ENCODE measurements around the gene MITF. TPM values are rescaled to one million over a fixed set of nuclear protein-coding genes. Genes with fewer than 3 reads are reported as not detected.

MITF gene
- polyA plus RNA-seq, 1 of the 3 experiments (the other 2 are of a cell fraction) = 1.7 TPM

DNA sequence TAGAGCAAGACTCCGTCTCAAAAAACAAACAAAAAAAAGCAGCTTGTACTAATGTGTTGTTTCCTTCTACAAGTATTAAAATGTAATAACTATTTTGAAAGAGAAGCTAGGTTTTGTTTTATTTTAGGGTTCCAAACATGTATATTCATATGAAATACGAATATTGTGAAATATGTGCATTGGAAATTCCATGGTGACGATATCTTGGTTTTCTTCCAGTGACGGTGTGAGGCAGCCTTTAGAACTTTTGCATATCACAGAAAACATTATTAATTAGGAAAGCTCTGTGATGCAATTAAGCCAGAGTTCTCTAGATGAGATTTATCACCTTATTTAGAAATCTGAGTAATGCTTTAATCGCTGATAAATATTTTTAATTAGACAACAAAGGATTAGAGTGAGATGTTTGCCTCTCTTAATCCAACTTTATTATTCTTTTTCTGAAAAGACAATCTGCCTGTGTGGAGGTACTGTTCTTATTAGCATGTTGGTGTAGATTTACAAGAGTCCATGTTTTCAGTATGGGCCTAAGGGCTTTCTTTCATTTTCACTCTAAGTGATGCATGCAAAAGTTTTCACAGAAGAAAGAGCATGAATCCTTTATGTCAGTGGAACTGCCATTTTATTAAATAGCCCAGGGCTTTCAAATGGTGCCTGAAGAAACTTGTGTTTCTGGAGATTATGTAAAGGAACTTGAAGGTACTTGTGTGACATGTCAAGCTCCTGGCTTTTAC, 222.6 kb downstream of the MITF start:
- TF ChIP-seq RXRA (IDR thresholded peaks at IDR 0.05; ENCODE audit: borderline replicate concordance, low read depth) (no peak), NRF1 (IDR thresholded peaks at IDR 0.05; ENCODE audit: low read depth, low read length) (no peak), RCOR1 (IDR thresholded peaks at IDR 0.05; ENCODE audit: low read length) (no peak), FOSL2 (IDR thresholded peaks at IDR 0.05; ENCODE audit: borderline replicate concordance, low read depth) (no peak), TEAD4 (IDR thresholded peaks at IDR 0.05; ENCODE audit: borderline replicate concordance, insufficient read depth) (no peak), SIN3A (IDR thresholded peaks at IDR 0.05; ENCODE audit: borderline replicate concordance, low read depth, low read length) (no peak)
- TF ChIP-seq, protein P1, sequence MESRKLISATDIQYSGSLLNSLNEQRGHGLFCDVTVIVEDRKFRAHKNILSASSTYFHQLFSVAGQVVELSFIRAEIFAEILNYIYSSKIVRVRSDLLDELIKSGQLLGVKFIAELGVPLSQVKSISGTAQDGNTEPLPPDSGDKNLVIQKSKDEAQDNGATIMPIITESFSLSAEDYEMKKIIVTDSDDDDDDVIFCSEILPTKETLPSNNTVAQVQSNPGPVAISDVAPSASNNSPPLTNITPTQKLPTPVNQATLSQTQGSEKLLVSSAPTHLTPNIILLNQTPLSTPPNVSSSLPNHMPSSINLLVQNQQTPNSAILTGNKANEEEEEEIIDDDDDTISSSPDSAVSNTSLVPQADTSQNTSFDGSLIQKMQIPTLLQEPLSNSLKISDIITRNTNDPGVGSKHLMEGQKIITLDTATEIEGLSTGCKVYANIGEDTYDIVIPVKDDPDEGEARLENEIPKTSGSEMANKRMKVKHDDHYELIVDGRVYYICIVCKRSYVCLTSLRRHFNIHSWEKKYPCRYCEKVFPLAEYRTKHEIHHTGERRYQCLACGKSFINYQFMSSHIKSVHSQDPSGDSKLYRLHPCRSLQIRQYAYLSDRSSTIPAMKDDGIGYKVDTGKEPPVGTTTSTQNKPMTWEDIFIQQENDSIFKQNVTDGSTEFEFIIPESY (IDR thresholded peaks at IDR 0.05; ENCODE audit: borderline replicate concordance, low read depth) = no peak
- TF ChIP-seq, protein P2, sequence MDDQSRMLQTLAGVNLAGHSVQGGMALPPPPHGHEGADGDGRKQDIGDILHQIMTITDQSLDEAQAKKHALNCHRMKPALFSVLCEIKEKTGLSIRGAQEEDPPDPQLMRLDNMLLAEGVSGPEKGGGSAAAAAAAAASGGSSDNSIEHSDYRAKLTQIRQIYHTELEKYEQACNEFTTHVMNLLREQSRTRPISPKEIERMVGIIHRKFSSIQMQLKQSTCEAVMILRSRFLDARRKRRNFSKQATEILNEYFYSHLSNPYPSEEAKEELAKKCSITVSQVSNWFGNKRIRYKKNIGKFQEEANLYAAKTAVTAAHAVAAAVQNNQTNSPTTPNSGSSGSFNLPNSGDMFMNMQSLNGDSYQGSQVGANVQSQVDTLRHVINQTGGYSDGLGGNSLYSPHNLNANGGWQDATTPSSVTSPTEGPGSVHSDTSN (IDR thresholded peaks at IDR 0.05) = no peak
- Histone ChIP-seq H3F3A (replicated peaks; ENCODE audit: insufficient read depth) (no peaks in the 10 kb centered on the region), H2AFZ (ENCODE audit: low read depth) (no peak overlapping the region), H3K4me1 (ENCODE audit: control insufficient read depth in 1 of 2, insufficient read depth in 2 of 2, low read depth in 1 of 2, low read length in 1 of 2) (no peaks in the 10 kb centered on the region; a peak in 1 of 4 replicates), H3K9me2 (no peaks in the 10 kb centered on the region), H3K9me3 (no peaks in the 10 kb centered on the region), H3K27me3 (ENCODE audit: insufficient read depth) (no peaks in the 10 kb centered on the region), H3K4me2 (no peak overlapping the region), H3K79me2 (ENCODE audit: insufficient read depth) (no peaks in the 10 kb centered on the region), H3K27ac (ENCODE audit: low read depth in 2 of 2, low read length in 1 of 2) (no peak overlapping the region), H3K4me3 (ENCODE audit: low read depth in 2 of 2, low read length in 1 of 2) (no peak overlapping the region), H4K20me1 (ENCODE audit: insufficient read depth) (no peaks in the 10 kb centered on the region), H3K36me3 (replicated peaks in 1 of 2; ENCODE audit: control insufficient read depth in 1 of 2, insufficient read depth in 2 of 2, low read length in 1 of 2) (no peaks in the 10 kb centered on the region), H3K9ac (no peak overlapping the region)
- WGBS (ENCODE audit: low lambda C conversion rate) = 95% methylated on average over 5 of the region's 5 CpGs
- POLR2A ChIA-PET = no interaction called here
- CTCF ChIA-PET = interaction anchor here (0.7 to 2.0 kb wide), 4 partner anchors 14 to 271 kb away, joined by 3 to 6 read pairs (median 4); no protein-coding TSS in a partner anchor
- no peak for DNase-seq

DNA sequence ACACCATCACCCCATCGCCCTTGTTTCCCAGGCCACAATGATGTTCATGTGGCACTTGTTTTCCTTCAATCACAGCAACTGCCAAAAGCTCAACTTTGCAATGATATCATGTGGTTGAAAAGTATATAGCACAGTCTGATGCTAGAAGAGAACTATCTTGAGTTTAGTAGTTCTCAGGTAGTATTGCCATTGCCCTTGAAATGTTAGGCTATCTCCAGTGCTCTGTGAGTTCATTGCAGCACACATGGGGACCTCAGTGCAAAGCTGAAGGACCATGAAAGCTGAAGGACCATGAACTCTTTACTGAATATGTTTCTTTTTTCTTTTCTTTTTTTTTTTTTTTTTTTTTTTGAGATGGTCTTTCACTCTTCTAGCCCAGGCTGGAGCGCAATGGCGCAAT, 224.4 kb downstream of the MITF start:
- Histone ChIP-seq H3K36me3 (replicated peaks in 1 of 2; ENCODE audit: control insufficient read depth in 1 of 2, insufficient read depth in 2 of 2, low read length in 1 of 2) (no peaks in the 10 kb centered on the region), H2AFZ (ENCODE audit: low read depth) (no peak overlapping the region), H3K27me3 (ENCODE audit: insufficient read depth) (no peaks in the 10 kb centered on the region), H4K20me1 (ENCODE audit: insufficient read depth) (no peaks in the 10 kb centered on the region), H3K4me1 (ENCODE audit: control insufficient read depth in 1 of 2, insufficient read depth in 2 of 2, low read depth in 1 of 2, low read length in 1 of 2) (no peaks in the 10 kb centered on the region), H3K9ac (no peak overlapping the region), H3F3A (replicated peaks; ENCODE audit: insufficient read depth) (no peaks in the 10 kb centered on the region), H3K4me3 (ENCODE audit: low read depth in 2 of 2, low read length in 1 of 2) (no peak overlapping the region), H3K4me2 (no peak overlapping the region), H3K27ac (ENCODE audit: low read depth in 2 of 2, low read length in 1 of 2) (no peak overlapping the region), H3K9me2 (no peaks in the 10 kb centered on the region), H3K9me3 (no peaks in the 10 kb centered on the region), H3K79me2 (ENCODE audit: insufficient read depth) (no peaks in the 10 kb centered on the region)
- ChIA-PET POLR2A (no interaction called here), CTCF (interaction anchor here (2.0 kb wide), 1 partner anchor 25 kb away, joined by 4 read pairs; no protein-coding TSS in a partner anchor)
- TF ChIP-seq, protein P3, sequence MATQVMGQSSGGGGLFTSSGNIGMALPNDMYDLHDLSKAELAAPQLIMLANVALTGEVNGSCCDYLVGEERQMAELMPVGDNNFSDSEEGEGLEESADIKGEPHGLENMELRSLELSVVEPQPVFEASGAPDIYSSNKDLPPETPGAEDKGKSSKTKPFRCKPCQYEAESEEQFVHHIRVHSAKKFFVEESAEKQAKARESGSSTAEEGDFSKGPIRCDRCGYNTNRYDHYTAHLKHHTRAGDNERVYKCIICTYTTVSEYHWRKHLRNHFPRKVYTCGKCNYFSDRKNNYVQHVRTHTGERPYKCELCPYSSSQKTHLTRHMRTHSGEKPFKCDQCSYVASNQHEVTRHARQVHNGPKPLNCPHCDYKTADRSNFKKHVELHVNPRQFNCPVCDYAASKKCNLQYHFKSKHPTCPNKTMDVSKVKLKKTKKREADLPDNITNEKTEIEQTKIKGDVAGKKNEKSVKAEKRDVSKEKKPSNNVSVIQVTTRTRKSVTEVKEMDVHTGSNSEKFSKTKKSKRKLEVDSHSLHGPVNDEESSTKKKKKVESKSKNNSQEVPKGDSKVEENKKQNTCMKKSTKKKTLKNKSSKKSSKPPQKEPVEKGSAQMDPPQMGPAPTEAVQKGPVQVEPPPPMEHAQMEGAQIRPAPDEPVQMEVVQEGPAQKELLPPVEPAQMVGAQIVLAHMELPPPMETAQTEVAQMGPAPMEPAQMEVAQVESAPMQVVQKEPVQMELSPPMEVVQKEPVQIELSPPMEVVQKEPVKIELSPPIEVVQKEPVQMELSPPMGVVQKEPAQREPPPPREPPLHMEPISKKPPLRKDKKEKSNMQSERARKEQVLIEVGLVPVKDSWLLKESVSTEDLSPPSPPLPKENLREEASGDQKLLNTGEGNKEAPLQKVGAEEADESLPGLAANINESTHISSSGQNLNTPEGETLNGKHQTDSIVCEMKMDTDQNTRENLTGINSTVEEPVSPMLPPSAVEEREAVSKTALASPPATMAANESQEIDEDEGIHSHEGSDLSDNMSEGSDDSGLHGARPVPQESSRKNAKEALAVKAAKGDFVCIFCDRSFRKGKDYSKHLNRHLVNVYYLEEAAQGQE (IDR thresholded peaks at IDR 0.05; ENCODE audit: low read depth, low read length) = no peak
- TF ChIP-seq, protein P4, sequence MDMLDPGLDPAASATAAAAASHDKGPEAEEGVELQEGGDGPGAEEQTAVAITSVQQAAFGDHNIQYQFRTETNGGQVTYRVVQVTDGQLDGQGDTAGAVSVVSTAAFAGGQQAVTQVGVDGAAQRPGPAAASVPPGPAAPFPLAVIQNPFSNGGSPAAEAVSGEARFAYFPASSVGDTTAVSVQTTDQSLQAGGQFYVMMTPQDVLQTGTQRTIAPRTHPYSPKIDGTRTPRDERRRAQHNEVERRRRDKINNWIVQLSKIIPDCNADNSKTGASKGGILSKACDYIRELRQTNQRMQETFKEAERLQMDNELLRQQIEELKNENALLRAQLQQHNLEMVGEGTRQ (IDR thresholded peaks at IDR 0.05; ENCODE audit: borderline replicate concordance, low read depth, low read length) = no peak
- no peak for TF ChIP-seq JUND (IDR thresholded peaks at IDR 0.05)
- TF ChIP-seq, protein P2 (IDR thresholded peaks at IDR 0.05) = no peak
- TF ChIP-seq EZH2phosphoT487 (IDR thresholded peaks at IDR 0.05; ENCODE audit: borderline replicate concordance, low read depth) = no peak
- no peak for DNase-seq
- 96% methylated on average over 3 of the region's 3 CpGs for WGBS (ENCODE audit: low lambda C conversion rate)
